Hindlimb muscle (tissue), 1 donor: Measurements from ENCODE around the gene S100B. TPM values are rescaled to one million over a fixed set of nuclear protein-coding genes. Genes with fewer than 3 reads are reported as not detected.

Experiments used
- DNase-seq: peaks from one replicate; pipeline ENCODE4 v3.0.0-alpha.2; 2013
- polyA plus RNA-seq: library from polyadenylated mRNA; unstranded; fragments of 120-200 nt; gene quantifications from one replicate; pipeline ENCODE4 v1.2.1, GENCODE V29; 2013; ENCODE audit not compliant: insufficient read length

The S100B gene
- polyA plus RNA-seq, 1 donor: 10.1 TPM

DNA sequence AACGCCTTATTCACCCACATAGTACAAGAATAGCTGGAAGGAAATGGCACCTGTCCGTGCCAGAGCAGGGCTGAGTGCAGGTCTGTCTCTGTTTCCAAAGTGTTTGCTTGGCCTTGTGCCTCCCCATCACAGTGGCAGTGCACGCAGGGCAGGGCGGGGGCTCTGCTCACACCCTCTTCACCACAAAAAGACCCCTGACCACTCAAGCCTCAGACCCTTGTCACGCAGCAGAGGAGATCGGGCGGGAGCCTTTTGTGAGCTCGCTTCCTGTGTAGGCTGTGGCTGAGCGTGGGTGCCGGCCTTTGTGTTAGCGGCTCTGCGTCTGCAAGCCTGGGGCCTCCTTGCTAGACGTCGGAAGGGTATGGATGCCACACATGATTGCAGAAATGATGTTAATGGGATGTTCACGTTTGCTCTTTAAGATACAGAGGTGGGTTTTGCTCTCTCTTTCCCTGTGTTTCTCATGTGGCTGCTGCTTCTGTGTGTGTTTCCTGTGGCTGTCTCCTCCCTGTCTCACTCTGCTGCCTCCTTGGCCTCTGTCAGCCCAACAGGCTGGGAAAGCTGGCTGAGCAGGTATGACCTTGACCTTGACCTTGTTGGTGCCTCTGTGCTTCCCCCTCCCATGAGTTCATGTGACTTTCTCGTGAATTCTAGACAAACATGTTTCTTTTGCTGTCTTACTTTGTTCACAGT, 45.4 kb downstream of the S100B start:
- no peak for DNase-seq

DNA sequence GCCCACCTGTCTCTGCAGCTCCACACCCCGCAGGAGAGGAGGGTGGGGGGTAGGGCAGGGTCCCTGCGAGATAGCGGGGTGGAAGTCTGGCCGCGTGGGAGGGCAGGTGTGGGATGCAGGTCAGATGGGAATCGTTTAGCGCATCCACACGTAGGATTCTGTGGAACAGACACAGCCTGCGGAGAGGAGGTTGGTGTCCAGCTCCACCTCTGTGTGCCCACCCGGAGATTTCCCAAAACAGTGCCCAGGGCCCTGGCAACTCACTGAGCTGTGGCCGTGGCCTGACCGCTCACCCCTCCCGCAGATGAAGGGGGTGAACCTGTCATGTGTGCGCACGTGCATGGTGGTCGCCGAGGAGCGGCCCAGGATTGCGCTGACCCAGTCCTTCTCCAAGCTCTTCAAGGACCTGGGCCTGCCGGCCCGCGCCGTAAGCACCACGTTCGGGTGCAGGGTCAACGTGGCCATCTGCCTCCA, 46.9 kb downstream of the S100B start:
- no peak for DNase-seq

DNA sequence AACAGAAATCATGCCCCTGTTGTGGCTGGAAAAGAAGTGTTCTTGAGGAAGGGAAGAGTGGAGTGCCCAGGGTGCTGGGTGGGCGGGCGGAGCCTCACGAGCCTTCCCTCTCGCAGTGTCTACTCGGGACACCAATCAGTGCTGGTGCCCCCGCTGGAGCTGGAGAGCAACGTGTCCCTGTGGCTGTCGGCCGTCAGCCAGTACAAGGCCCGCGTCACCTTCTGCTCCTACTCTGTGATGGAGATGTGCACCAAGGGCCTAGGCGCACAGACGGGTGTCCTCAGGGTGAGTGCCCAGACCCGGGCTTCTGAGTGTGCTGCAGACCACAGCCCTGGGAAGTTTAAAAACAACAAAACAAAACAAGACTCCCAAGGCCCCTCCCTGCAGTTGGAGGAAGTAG, 47.4 kb downstream of the S100B start:
- no peak for DNase-seq

DNA sequence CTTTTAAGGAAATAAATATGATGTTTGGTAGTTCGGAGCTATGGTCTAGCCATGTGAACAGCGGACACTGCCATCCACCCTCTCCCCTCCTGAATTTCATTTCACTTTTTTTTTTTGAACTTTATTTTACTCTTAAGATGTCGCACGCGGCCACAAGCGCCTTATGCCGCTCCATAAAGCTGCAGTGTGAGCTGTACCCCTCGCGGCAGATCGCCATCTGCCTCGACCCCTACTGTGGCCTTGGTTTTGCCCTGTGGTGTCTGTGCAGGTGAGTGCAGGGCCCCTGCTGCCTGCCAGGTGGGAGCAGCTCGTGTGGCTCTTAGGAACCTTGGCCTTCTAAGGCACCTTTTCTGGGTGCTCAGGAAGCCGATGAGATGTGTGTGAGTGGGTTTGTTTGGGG, 48.1 kb downstream of the S100B start:
- no peak for DNase-seq

DNA sequence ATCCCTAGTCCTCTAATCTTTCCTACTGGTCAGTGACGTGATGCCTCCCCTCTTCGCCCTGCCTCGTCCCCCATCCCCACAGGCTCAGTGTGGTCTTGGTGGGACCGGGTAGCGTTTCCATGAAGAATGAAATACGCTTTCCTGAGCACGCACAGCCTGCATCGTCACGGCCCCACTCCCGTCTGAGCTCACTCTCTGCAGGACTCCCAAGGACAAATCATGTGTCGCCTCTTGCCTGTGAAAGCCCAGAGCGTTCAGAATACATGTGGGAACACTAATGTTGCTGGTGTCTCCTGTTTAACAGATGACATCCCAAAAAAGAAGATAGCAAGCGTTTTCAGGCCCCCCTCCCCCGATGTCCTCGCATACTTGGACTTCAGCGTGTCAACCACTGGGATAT, 49.2 kb downstream of the S100B start:
- DNase-seq: no peak

DNA sequence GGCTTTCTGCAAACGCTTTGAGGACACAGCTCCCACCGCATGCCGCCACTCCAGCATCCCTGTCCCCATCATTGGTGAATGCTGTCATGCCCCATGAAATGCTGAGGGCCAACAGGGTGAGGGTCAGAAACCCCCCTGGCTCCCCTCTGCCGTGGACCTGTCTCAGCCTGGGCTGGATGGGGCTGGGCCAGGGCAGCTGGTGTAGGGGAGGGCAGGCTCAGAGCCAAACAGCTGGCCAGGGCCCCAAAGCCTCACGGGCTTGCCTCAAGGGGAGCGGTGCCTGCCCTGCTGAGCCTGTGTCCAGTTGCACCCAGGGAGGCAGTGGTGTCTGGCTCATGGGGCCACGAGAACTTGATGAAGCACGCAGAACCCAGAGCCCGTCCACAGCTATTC, 49.7 kb downstream of the S100B start:
- no peak for DNase-seq

DNA sequence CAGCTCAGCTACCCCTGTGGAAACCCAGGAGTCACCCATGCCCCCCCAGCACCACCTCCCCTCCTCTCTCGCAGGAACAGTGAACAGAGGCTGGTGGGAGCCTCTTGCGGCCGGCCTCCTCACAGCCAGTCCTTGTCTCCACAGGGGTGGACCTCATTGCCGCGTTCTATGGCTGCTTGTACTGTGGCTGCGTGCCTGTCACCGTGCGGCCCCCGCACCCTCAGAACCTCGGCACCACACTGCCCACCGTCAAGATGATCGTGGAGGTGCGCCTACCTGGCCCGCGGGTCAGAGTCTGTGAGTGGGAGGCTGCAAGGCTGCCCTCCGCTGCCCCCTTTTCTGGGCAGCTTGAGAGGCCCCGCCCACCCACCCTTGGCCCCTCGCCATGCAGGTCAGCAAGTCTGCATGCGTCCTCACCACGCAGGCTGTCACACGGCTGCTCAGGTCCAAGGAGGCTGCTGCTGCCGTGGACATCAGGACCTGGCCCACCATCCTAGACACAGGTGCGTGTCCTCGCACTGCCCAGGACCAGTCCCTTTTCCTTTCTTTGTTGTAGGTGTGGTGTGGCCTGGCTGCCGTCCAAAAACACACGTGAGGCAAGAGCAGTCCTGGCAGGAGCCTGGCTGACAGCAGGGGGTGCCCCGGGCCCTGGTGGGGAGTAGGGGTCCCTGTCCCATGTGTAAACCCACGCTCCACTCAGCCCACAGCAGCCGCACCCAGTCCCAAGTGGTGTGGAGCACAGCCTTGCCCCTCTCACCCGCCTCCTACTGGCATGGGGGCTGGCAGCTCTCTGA, 50.3 kb downstream of the S100B start:
- no peak for DNase-seq

DNA sequence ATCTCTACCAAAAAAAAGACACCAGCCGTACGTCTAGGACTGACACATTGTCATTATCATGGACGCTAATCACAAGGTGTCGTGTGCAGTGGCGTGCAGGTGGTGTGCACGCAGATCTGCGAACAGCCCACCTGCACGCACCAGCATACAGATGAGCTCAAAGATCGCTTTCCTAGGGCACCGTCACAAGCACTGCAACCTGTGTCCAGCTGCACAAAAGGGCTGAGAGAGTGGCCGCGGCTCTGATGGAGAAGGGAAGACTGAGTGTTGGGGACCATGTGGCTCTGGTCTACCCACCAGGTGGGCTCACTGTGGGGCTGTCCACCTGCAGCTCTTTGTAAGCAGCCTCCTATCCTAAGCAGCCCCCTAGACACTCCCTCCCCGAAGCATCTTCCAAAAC, 50.9 kb downstream of the S100B start:
- DNase-seq: no peak

DNA sequence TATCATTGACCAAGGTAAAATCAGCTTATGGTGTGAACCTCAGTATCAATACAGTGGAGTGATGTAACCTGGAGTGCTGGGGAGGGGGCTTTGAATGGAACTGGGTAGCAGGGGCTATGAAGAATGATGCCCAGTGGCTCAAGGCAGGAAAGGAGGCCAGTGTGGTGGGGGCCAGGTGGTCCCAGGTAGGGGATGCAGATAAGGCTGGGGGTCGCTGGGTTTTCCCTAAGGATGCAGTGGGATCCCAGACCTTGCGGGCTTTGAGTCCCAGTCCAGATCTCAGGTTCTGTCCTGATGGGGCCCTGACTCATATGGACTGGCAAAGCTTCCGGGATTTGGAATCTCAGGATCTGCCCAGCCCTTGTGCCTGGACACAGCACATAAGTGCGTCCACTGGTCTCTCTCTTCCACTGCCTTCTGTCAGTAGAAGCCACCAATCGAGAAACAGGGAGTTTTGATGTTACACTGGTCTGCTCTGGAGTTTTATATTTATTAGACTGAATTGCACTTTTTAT, 52.0 kb downstream of the S100B start:
- DNase-seq: no peak

DNA sequence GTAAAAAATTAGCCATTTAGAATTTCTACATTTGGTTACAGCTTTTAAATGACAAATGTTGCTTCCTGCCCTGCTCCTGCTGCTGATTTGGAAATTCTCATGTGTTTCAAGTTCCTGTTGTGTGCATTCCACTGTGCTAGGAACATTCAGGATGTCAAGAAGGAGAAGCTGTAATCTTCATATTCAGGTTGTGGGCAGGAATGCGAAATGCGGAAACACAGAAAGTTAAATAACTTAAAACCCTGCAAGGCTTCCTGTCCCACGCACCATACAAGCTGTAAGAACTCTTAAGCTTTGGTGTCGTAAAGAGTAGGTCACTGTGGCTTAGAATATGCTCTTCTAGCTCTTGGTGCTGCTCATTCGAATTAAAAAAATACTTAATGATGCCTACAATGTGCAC, 52.6 kb downstream of the S100B start:
- DNase-seq: no peak

DNA sequence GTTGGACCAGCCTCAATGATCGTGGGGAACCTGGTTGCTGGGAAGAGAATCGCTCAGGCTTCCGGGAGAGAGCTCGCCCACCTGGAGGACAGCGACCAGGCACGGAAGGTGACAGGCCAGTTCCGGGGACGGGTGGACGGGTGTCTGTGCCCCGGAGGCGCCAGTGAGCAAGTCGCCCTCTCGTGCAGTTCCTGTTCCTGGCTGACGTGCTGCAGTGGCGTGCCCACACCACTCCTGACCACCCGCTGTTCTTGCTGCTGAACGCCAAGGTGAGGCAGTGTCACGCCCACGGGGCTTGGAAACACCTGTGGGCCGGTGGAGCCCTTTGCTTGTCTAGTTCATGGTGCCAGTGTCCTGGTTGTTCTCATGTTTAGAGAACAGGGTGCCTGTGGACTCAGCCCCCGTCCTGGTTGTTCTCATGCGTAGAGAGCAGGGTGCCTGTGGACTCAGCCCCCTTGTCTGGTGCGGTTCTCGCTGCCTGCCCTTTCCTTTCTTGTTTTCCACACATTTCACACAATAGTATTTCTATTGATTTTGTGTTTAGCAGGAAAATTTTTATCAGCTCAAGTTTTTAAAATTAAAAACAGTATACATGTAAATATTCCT, 53.1 kb downstream of the S100B start:
- DNase-seq: no peak

DNA sequence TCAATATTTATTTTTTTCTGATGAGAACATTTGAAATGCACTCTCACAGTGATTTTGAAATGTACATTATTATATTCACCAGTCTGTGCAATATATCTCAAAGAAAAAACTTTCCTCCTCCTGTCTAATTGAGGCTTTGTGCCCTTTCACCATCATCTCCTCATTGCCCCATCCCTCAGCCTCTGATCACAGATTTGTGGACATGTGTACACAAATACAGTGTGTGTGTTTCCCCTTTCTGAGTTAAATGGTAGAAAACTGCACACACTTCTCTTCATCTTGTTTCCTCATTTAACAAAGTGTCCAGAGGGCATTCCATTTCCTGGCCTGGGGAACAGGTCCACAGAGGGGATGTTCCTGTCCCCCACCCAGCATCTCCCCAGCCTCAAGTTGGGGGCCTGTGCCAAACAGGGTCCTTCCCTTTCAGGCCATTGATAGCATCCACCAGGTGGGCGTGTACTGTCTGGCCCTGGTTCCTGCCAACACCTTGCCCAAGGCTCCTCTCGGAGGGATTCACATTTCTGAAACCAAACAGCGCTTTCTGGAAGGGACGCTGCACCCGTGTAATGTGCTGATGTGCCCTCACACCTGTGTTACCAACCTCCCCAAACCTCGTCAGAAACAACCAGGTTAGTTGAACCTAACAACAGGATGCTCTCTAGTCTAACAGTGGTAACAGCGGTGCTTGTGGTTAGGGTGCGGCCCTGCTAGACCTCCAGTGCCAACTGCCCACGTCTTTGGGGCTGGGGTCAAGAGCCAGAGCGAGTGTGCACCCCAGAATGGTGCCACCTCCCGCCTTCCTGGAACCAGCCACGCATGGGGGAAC, 54.6 kb downstream of the S100B start:
- no peak for DNase-seq

DNA sequence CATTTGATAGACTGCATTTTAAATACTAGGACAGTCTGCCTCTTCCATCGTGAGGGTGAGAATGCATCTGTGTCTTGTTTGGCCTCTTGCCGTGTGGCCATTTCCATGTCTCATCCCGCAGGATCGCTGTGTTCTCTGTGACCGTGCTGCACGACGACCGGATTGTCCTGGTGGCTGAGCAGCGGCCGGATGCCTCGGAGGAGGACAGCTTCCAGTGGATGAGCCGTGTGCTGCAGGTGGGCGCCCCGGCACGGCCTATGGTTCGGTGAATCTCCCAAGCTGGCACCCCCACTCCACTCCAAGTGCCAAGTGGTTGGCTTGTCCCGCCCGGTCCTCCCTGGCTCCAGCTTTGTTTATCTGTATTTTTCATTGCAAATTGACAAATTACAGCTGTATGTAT, 55.2 kb downstream of the S100B start:
- no peak for DNase-seq

Other genes with a start within 250 kb of the S100B start
- gene DIP2A, start 146.2 kb downstream of the S100B start, polyA plus RNA-seq: 30.7 TPM
- 122 TPM for gene PRMT2, start 30.6 kb upstream of the S100B start, polyA plus RNA-seq